Measurements from ENCODE around the gene THAP4.
"Not testable (repeated sequence)": the region's sequence is repeated elsewhere in the genome, so short reads cannot be mapped to it uniquely, and the experiment has no call there.

THAP4 gene

DNA sequence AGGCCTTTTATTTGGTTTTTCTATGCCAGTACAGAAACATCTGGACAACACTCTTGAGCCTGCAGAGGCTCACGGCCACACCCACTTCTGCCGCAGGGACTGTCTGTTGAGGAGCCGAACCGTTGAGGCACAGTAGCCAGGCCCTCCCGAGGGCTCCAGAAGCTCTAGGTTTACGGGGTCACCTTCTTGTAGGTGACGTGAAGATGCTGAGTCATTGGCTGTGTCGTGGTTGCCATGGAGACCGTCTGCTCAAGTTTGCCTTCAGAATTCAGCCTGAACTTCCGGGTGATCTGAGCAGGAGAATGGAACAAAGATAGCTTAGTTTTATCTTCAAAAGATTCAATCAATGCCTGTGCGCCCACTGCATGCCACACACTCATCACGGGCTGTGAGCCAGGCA lies 52.5 kb downstream of the THAP4 start:
- no peak for DNase-seq (ENCODE audit: low read depth)

DNA sequence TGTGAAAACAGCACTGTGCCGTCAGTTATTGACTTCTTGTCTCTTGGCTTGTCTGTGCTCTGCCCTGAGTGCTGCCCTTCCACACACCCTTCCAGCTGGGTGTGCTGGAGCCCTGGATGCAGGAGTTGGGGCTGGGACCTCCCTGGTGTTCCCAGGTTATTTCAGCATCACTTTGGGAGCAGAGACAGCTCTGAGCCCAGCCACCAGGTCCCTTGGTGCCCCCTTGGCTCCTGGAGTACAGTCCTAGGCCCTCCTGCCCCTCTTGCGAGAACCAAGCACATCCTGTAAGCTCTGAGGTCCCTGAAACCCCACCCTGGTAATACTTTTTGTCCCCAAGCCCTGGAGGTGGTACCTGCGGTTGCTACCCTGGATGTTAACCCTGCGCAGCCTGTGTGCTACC lies 54.2 kb downstream of the THAP4 start:
- no peak for DNase-seq (ENCODE audit: low read depth)

DNA sequence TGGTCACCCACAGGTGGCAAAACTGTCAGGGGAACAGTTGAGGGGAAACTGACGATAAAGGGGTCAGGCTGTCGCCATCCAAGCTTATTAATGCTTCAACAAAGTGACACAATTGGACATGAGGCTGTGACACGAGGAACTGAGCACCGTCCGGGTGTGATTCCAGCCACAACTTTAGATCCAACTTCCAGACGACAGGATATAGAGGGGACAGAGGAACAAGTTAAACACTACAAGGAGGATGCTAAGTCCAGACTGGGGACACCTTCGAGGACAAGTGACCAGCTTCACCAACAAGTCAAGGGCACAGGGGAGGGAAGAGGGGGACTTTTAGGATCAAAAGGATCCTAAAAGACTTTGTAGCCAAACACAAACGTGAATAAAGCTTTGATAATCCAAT lies 54.6 kb downstream of the THAP4 start:
- DNase-seq (ENCODE audit: low read depth), result no peak

DNA sequence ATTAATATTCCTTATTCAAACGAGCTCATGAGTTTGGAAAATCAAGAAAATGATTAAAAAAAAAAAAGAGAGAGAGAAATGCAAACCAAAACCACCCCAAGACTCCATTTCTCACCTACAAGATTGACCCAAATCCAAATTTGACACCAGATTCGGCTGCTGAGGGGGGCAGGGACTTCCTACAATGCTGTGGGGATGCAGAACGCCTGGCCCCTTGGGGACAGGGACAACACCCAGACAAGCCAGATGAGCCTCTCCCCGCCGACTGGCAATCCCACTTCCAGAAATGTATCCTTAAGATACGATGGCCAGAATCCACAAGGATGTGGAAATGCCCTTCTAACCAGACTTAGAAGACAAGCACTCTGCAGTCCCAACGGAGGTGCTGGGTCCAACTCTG lies 57.7 kb downstream of the THAP4 start:
- no peak for DNase-seq (ENCODE audit: low read depth)

DNA sequence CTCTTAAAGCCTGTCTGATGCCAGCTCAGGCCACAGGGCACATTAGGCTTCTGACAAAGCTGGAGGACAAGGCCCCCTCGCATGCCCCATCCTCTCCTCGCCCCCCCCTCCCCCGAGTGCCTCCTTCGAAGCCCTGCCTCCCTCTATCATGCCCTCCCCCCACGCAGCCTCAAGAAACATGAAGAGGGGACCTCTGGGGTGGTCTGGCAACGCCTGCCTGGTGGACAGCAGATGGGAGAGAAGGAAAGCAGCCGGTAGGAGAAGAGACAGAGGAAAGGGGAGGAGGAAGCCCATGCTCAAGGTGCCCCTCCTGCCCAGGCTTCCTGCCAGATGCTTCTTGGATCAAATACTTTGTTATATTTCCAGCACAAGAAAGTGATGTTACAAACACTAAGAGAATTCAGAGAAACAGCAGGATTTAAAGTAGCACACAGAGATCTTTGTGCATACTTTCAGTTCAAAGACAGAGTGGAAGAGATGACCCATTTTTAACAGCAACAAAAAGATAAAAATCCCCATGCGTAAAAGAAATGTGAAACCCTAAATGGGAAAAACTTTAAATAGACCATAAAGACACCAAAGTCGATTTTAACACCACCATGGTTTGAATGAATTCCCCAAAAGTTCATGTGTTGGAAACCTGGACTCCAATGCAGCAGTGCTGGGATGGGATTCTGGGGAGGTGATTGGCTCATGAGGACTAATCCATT lies 59.4 kb downstream of the THAP4 start:
- no peak for DNase-seq (ENCODE audit: low read depth)

DNA sequence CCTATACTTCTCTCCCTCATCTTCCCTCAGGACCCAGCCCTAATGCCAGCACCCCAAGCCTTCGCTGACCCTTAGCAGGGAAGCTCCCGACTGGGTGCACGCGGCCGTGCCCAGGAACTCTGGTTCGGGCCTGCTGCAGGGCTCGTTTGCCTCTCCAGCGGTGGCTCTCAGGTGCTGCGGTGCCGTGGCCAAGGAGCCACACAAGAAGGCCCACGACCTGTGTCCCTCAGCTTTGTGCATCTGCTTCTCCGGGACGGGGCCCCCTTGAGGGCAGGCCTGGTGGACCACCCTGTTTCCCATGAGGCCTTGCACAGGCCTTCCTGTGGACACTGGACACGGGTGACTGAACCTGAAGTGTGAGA lies 60.7 kb downstream of the THAP4 start:
- DNase-seq (ENCODE audit: low read depth), result no peak

DNA sequence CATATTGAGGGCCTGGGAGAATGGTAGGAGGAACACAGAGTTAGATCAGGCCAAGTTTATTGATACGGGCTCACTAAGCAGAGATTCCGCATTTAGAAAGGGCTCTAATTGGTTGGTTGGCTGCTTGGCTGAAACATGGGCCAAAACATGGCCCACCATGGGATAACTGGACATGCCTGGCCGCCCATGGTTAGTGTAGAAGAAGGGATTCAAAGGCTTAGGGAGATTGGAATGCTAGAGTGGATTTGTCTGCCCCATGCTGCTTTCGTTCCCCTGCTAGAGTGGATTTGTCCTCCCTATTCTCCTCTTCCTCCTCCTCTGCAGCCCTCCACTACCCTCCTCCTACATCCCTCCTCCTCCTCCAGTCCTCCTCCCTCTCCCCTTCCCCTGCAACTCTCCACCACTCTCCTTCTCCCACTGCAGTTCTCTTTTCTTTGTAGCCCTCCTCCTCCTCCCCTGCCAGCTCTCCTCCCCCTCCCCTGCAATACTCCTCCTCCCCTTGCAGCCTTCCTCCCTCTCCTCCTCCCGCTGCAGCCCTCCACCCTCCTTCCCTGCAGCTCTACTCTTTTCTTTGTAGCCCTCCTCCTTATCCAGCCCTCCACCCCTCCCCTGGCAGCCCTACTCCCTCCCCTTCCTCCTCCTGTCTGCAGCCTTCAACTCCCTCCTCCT lies 61.2 kb downstream of the THAP4 start:
- no peak for DNase-seq (ENCODE audit: low read depth)

DNA sequence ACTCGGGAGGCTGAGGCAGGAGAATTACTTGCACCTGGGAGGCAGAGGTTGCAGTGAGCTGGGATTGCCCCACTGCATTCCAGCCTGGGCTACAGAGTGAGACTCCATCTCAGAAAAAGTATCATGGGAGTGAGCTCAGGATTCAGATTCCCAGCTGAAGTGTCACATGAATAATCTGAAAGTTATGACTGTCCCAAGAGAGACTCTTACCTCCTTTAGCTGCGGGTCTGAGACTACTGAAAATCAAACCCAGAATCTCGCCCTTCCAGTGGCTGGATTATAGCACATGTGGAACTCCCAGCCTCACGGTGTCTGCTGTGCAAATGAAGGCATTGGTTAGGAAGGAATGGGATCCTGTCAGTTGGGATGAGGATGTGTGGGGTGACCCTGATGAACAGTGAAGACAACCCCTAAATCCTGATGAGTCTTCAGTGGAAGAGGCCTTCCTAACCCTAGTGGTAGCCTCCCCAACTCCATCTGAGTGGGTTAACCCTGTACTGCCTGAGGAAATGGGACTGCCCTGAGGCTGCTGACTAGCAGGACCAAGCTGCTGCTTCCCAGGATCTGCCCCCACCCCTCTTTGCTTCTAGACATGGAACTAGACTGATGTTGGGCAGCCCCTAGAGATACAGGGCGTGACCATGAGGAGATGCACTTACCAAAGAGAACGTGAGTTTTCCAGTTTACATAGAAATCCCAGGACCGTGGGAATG lies 61.9 kb downstream of the THAP4 start:
- no peak for DNase-seq (ENCODE audit: low read depth)

DNA sequence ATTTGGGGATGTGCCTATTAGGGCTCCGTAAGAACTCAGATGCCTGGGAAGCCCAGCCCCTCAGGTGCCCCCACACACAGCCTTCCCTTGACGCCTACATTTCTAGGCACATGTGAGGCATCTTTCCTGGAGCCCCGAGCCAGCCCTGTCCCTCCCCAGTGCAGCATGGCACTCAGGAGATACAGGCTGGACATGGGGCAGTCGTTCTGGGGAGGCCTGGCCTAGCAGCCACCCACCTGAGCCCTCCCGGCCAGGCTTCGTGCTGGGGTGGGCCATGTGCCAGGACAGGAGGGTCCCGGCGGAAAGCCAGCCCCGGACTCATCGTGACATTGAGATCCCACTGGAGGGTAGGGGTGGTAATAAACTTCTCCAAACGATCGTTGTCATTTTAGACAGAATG lies 63.2 kb downstream of the THAP4 start:
- no peak for DNase-seq (ENCODE audit: low read depth)

DNA sequence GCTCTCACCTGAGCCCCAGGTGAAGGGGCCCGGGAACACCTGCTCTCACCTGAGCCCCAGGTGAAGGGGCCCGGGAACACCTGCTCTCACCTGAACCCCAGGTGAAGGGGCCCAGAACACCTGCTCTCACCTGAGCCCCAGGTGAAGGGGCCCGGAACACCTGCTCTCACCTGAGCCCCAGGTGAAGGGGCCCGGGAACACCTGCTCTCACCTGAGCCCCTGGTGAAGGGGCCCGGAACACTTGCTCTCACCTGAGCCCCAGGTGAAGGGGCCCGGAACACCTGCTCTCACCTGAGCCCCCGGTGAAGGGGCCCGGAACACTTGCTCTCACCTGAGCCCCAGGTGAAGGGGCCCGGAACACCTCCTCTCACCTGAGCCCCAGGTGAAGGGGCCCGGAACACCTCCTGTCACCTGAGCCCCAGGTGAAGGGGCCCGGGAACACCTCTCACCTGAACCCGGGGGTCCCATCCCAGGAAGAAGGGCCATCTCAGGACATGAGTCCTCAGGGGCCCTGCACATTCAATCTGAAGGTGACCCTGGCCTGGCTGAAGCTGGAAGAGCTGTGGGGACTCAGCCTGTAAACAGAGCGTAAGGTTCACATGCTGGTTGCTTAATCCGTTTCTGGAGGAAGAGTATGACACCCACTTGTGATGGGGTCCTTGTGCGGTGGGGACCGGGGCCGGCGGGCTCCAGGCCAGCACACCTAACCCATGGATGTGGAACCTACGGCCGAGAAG lies 63.9 kb downstream of the THAP4 start:
- DNase-seq (ENCODE audit: low read depth), result not testable (repeated sequence)

DNA sequence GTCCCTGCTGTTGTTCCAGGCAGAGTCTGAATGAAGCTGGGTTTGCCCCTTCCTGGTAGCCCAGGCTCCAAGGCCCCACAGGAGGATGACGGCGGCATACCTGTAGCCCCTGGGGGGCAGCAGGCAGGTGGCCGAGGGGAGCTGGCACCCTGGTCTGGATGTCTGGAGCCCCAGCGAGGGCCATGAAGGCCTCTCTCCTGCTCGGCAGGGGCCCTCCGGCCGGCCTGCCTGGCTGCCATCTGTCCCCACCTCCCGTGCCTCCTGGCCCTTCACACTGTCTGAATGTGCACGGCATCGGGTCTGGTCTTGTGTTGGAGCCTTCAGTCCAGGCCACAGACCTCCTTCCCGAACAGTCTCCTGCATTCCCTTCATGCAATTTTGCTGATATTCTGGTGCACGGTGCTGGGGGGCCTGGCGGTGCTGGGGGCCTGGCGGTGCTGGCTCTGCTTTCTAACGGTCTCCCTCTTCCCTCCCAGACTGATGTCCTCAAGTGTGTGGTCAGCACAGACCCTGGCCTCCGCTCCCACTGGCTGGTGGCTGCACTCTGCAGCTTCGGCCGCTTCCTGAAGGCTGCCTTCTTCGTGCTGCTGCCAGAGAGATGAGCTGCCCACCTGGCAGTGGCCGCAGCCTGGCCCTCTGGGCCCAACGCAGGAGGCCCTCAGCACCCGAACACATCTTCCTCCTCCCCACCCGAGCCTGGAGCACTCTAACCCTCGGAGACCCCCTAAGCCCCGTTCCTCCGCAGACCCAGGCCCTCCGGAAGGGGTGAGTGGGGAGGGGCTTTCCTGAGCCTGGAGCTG lies 64.9 kb downstream of the THAP4 start:
- DNase-seq (ENCODE audit: low read depth), result no peak

DNA sequence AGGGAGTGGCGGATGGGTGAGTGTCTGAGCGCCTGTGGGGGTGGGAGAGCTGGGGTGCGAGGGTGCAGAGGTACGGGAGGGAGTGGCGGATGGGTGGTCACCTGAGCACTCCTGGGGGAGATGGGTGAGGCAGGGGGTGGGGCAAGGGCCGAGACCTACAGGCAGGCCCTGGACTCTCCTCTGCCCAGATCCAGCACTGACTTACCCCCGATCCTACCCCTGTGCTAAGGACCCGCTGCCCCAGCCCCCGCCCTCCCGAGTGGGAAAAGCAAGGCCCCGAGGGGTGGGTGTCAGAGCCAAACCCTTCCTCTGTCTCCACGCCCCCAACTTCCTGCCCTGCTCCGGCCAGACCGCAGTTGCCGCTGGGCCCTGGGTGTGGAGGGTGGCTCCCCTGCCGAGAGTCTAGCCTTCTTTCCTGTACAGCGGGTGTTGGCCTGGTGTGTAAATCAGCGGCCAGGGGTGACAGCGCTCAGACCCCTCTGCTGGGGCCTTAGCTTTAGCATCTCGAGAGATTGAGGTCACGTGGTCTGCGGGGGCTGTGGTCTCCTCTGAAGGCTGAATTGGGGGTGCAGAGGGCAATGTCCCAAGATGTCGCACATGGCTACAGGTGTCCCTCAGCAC lies 65.9 kb downstream of the THAP4 start:
- DNase-seq (ENCODE audit: low read depth), result no peak

DNA sequence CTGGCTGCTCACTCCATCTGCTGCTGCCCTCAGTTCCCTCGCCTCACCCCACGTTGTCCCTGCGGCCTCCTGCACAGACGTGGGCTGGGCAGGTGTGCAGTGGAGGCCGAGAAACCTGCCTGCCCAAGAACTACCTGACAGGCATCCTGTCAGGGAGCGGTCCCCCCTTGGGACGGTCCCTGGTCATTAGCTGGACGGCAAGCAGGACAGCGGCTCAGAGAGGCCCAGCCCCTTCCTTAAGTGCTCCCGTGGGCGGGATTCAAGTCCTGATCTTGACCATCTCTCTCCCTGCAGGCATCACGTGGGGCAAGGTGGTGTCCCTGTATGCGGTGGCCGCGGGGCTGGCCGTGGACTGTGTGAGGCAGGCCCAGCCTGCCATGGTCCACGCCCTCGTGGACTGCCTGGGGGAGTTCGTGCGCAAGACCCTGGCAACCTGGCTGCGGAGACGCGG lies 67.1 kb downstream of the THAP4 start:
- no peak for DNase-seq (ENCODE audit: low read depth)

DNA sequence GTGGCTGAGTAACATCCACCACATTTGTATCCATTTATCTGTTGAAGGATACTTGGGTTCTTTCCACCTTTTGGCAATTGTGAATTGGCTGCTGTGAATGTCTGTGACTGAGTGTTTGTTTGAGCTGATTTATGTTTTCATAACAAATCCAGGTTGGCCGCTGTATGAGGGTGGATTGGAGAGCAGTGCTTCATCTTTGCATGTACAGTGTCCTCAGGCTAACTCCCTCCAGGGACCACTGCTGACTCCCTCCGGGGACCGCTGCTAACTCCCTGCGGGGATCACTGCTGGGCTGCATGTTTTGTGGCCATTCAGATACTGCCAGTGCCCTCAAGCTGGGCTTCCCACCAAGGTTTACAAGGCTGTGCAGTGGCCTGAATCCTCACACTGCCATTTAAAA lies 68.2 kb downstream of the THAP4 start:
- DNase-seq (ENCODE audit: low read depth), result no peak

DNA sequence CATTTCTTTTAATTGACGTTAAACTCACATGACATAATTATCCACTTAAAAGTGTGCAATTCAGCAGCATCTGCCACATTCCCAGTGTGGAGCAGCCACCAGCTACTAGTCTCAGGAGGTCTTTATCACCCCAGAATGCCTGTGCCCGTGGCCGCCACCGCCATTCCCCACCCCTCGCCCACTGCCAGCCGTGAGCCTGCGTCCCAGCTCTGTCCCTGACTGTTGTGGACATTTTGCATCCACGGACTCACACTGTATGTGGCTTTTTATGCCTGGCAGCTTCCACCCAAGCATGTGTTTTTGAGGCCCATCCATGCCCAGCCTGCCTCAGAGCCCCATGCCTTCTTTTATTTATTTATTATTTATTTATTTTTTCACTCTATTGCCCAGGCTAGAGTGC lies 69.2 kb downstream of the THAP4 start:
- DNase-seq (ENCODE audit: low read depth), result no peak

DNA sequence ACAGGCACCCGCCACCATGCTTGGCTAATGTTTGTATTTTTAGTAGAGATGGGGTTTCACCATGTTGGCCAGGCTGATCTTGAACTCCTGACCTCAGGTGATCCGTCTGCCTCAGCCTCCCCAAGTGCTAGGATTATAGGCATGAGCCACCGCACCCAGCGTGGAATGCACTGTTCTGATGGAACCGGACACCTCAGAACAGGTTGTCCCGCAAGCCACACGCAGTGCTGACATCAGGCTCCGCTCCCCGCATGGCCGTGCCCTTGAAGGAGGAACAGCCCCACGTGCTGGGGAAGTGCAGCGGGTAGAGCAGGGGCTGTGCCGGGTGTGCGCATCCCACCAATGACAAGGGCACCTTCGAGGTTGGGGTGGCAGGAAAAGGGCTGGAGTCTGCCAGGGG lies 69.7 kb downstream of the THAP4 start:
- not testable (repeated sequence) for DNase-seq (ENCODE audit: low read depth)

DNA sequence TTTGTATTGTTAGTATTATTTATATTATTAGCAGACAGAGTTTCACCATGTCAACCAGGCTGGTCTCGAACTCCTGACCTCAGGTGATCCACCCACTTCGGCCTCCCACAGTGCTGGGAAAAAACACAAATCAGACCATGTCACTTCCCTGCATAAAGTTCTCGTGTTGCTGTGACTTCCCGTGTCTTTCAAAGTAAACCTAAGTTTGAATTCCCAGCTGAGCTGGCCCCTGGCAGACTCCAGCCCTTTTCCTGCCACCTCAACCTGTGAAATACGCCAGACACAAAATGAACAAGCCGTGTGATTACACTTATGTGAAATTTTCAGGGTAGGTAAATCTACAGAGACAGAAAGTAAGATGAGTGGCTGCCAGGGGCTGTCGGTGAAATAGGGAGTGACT lies 70.5 kb downstream of the THAP4 start:
- no peak for DNase-seq (ENCODE audit: low read depth)

DNA sequence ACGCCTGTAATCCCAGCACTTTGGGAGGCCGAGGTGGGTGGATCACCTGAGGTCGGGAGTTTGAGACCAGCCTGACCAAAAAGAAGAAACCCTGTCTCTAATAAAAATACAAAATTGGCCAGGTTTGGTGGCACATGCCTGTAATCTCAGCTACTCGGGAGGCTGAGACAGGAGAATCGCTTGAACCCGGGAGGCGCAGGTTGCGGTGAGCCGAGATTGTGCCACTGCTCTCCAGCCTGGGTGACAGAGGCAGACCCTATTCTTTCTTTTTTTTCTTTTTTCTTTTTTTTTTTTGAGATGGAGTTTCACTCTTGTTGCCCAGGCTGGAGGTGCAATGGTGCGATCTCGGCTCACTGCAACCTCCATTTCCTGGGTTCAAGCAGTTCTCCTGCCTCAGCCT lies 70.9 kb downstream of the THAP4 start:
- DNase-seq (ENCODE audit: low read depth), result not testable (repeated sequence)

DNA sequence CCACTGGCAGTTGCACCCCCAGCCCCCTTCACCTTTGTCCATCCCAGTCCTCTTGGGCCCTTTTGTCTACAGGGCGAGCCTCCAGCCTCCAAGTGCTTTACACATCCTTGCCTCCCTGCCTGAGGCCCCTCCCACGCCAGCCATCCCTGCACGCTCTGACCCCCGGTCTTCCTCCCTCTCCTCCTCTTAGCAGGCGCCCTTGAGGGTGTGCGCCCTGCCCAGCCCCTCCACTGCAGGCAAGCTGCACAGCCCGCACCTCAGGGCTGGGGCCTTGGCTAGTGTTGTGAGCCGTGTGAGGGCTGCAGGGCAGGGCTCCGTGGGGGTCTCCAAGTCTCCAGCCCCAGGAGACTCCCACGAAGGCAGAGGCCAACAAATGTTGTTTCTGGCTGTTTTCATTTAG lies 71.5 kb downstream of the THAP4 start:
- DNase-seq (ENCODE audit: low read depth), result no peak

DNA sequence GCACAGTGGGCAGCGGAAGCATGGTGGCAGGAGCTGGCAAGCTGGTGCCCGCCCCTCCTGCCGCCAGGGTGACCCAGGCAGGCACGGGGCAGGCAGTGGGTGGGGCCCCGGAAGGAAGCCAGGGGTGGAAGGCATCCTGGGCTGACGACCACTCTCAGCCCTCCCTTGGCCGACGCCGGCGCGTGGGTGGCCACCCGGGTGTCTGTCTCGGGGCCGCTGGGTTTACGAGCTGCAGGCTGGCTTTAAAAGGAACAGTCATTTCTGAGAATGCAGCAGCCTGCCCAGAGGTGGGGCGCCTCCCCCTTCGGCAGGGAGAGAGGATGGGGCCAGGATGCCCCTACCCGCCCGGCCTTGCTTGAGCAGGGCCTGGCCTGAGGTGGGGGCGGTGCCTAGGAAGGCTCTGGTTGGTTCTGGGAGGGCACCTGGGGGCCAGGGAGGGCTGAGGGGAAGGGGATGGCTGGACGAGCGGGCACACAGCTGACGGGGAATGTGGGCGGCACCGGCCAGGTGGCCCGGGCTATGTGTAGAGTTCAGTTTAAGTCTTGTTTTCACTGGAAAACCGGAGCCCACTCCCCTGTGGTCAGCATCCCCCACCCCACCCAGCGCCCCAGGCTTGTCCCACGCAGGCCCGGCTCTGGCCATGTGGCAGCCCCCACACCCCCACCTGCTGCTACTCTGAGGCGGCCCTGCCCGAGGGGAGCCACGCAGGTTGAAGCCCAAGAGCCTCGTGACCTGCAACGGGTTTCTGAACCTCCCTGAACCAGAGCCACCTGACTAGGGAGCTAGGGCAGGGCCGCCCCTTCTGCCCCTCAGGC lies 72.2 kb downstream of the THAP4 start:
- DNase-seq (ENCODE audit: low read depth), result no peak

Data from fibroblast of gingiva (primary cell).